ENCODE measurements around the gene FAM83F. TPM values are rescaled to one million over a fixed set of nuclear protein-coding genes. Genes with fewer than 3 reads are reported as not detected.
"Not testable (repeated sequence)": the region's sequence is repeated elsewhere in the genome, so short reads cannot be mapped to it uniquely, and the experiment has no call there.

FAM83F gene
- polyA plus RNA-seq, 1 donor (not counting 4 experiments of a cell fraction or from before 2014, with no cell fraction given): 22.8 TPM

DNA sequence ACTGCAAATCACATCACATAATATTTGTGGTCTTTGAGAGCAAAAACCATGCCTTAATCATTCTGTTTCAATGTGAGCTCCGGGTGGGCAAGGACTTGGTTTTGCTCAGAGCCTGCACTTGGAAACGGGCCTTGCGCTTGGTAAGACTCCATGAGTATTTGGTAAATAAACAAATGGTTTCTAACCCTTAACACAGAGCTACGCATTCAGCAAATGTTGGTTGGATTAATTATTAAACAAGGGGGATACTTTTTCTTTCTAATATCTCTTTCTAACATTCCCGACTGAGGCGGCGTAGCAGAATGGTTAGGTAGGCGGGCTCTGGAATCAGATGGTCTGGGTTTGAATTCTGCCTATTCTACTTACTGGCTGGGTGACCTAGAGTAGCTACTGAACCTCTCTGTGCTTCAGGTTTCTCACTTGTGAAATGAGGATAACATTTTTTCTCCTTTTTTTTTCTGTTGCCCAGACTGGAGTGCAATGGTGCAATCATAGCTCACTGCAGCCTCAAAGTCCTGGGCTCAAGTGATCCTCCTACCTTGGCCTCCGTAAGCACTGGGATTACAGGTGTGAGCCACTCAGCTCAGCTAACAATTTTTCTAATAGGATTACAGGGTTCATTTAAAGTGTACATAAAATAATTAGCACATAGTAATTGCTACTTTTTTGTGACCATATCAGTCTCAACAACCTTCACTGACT, 3.4 kb upstream of the FAM83F start:
- TF ChIP-seq EZH2 (IDR thresholded peaks at IDR 0.05; ENCODE audit: low read length): no peak
- TF ChIP-seq, protein P1, sequence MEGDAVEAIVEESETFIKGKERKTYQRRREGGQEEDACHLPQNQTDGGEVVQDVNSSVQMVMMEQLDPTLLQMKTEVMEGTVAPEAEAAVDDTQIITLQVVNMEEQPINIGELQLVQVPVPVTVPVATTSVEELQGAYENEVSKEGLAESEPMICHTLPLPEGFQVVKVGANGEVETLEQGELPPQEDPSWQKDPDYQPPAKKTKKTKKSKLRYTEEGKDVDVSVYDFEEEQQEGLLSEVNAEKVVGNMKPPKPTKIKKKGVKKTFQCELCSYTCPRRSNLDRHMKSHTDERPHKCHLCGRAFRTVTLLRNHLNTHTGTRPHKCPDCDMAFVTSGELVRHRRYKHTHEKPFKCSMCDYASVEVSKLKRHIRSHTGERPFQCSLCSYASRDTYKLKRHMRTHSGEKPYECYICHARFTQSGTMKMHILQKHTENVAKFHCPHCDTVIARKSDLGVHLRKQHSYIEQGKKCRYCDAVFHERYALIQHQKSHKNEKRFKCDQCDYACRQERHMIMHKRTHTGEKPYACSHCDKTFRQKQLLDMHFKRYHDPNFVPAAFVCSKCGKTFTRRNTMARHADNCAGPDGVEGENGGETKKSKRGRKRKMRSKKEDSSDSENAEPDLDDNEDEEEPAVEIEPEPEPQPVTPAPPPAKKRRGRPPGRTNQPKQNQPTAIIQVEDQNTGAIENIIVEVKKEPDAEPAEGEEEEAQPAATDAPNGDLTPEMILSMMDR (optimal IDR thresholded peaks at IDR 0.05 in 1 of 3, IDR thresholded peaks at IDR 0.05 in 1 of 3, conservative IDR thresholded peaks at IDR 0.05 in 1 of 3; ENCODE audit: extremely low read depth in 1 of 3, insufficient read depth in 2 of 3, low read length in 3 of 3): no peak
- dilution Hi-C loops (cut with MboI; ENCODE audit: extremely low pct_ligation_motif_present, low sequenced_read_pairs): no loop called here
- DNase-seq (ENCODE audit: low read depth, low spot score): no peak
- no peaks in the 10 kb centered on the region for H4K20me1 ChIP-seq (ENCODE audit: control insufficient read depth, extremely low read depth, insufficient read depth, low read length)
- H3K9me3 ChIP-seq (ENCODE audit: control insufficient read depth, low read depth, low read length): no peaks in the 10 kb centered on the region
- no peaks in the 10 kb centered on the region for H3K36me3 ChIP-seq (ENCODE audit: control insufficient read depth in 2 of 2, extremely low read depth in 1 of 2, insufficient read depth in 2 of 2, low read length in 2 of 2)
- no peak overlapping the region for H3K9ac ChIP-seq (ENCODE audit: control insufficient read depth, extremely low read depth, insufficient read depth, low read length)
- peaks cover 4% of the 10 kb centered on the region for H3K27me3 ChIP-seq (ENCODE audit: control insufficient read depth, extremely low read depth, insufficient read depth, low read length)
- no peak overlapping the region for H3K4me2 ChIP-seq (ENCODE audit: control insufficient read depth, extremely low read depth, insufficient read depth, low read depth, low read length)
- H3K9me1 ChIP-seq (ENCODE audit: control insufficient read depth, extremely low read depth, insufficient read depth, low read length): no peaks in the 10 kb centered on the region
- H3K4me1 ChIP-seq (ENCODE audit: control insufficient read depth, extremely low read depth, insufficient read depth, low read length): peaks cover 18% of the 10 kb centered on the region
- no peak overlapping the region for H3K27ac ChIP-seq (ENCODE audit: control insufficient read depth, insufficient read depth, low read length)
- peaks cover 14% of the 10 kb centered on the region for H3K79me2 ChIP-seq (ENCODE audit: control insufficient read depth, insufficient read depth, low read length)
- no peak for FAIRE-seq
- no peak overlapping the region for H2AFZ ChIP-seq (ENCODE audit: control insufficient read depth, low read length)
- no peak overlapping the region for H3K4me3 ChIP-seq (ENCODE audit: control insufficient read depth in 2 of 3, extremely low read depth in 1 of 3, insufficient read depth in 2 of 3, low read depth in 1 of 3, low read length in 3 of 3)

DNA sequence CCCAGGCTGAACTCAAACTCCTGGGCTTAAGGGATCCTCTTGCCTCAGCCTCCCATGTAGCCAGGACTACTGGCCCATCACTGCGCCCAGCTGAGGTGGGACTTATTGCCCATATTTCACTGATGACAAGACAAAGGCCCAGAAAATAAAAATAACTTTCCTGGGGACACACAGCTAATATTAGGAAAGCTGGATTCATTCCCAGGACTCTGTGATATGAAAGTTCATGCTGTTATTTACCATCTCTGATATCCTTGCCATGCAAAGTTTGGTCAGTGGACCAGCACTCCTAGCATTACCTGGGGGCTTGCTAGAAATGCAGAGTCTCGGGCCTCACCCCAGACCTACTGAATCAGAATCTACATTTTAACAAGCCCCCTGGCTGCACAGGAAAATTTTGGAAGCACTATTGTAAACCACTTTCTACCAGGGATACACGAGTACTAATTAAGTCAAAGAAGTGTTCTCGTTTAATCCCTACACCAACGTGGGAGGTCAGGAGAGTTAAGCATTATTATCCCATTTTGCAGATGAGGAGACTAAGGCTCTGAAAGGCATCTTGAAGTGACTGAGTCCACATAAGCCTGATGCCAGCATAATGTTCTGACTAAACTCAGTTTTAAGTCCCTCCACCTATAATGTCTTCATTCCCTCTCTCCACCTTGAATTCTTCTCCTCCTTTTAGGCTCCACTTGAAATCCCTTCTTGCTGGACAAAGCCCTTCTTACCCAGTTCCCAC, 2.5 kb upstream of the FAM83F start:
- peaks cover 23% of the 10 kb centered on the region for H3K79me2 ChIP-seq (ENCODE audit: control insufficient read depth, insufficient read depth, low read length)
- TF ChIP-seq, protein P1 (optimal IDR thresholded peaks at IDR 0.05 in 1 of 3, IDR thresholded peaks at IDR 0.05 in 1 of 3, conservative IDR thresholded peaks at IDR 0.05 in 1 of 3; ENCODE audit: extremely low read depth in 1 of 3, insufficient read depth in 2 of 3, low read length in 3 of 3): no peak
- no peak for TF ChIP-seq EZH2 (IDR thresholded peaks at IDR 0.05; ENCODE audit: low read length)
- no peaks in the 10 kb centered on the region for H4K20me1 ChIP-seq (ENCODE audit: control insufficient read depth, extremely low read depth, insufficient read depth, low read length)
- no peak overlapping the region for H3K27ac ChIP-seq (ENCODE audit: control insufficient read depth, insufficient read depth, low read length)
- no peak overlapping the region for H3K4me3 ChIP-seq (ENCODE audit: control insufficient read depth in 2 of 3, extremely low read depth in 1 of 3, insufficient read depth in 2 of 3, low read depth in 1 of 3, low read length in 3 of 3)
- no peak overlapping the region for H2AFZ ChIP-seq (ENCODE audit: control insufficient read depth, low read length)
- dilution Hi-C loops (cut with MboI; ENCODE audit: extremely low pct_ligation_motif_present, low sequenced_read_pairs): no loop called here
- H3K9me1 ChIP-seq (ENCODE audit: control insufficient read depth, extremely low read depth, insufficient read depth, low read length): no peaks in the 10 kb centered on the region
- no peaks in the 10 kb centered on the region for H3K9me3 ChIP-seq (ENCODE audit: control insufficient read depth, low read depth, low read length)
- H3K27me3 ChIP-seq (ENCODE audit: control insufficient read depth, extremely low read depth, insufficient read depth, low read length): peaks cover 4% of the 10 kb centered on the region
- peaks cover 27% of the 10 kb centered on the region for H3K4me1 ChIP-seq (ENCODE audit: control insufficient read depth, extremely low read depth, insufficient read depth, low read length)
- no peak for FAIRE-seq
- no peak overlapping the region for H3K4me2 ChIP-seq (ENCODE audit: control insufficient read depth, extremely low read depth, insufficient read depth, low read depth, low read length)
- H3K36me3 ChIP-seq (ENCODE audit: control insufficient read depth in 2 of 2, extremely low read depth in 1 of 2, insufficient read depth in 2 of 2, low read length in 2 of 2): peaks cover 0 to under 1% of the 10 kb centered on the region in 2 experiments
- no peak overlapping the region for H3K9ac ChIP-seq (ENCODE audit: control insufficient read depth, extremely low read depth, insufficient read depth, low read length)
- no peak for DNase-seq (ENCODE audit: low read depth, low spot score)

DNA sequence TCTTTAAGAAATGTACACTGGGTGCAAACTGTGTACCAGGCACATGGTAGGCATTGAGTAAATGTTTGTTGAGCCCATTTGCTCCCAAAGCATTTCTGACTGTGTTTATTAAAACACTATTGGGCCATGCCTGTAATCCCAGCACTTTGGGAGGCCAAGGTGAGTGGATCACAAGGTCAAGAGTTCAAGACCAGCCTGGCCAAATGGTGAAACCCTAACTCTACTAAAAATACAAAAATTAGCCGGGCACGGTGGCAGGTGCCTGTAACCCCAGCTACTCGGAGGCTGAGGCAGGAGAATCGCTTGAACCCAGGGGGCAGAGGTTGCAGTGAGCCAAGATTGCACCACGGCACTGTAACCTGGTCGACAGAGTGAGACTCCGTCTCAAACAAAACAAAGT, 1.9 kb upstream of the FAM83F start:
- not testable (repeated sequence) for H3K36me3 ChIP-seq (ENCODE audit: control insufficient read depth in 2 of 2, extremely low read depth in 1 of 2, insufficient read depth in 2 of 2, low read length in 2 of 2)
- FAIRE-seq: peak; percentile 51

More for the DNA sequence above, 1.9 kb upstream of the FAM83F start:
- H3K27ac ChIP-seq (ENCODE audit: control insufficient read depth, insufficient read depth, low read length); H3K4me3 ChIP-seq (ENCODE audit: control insufficient read depth in 2 of 3, extremely low read depth in 1 of 3, insufficient read depth in 2 of 3, low read depth in 1 of 3, low read length in 3 of 3); H3K4me2 ChIP-seq (ENCODE audit: control insufficient read depth, extremely low read depth, insufficient read depth, low read depth, low read length); dilution Hi-C loops (cut with MboI; ENCODE audit: extremely low pct_ligation_motif_present, low sequenced_read_pairs); DNase-seq (ENCODE audit: low read depth, low spot score); H4K20me1 ChIP-seq (ENCODE audit: control insufficient read depth, extremely low read depth, insufficient read depth, low read length); H3K9me3 ChIP-seq (ENCODE audit: control insufficient read depth, low read depth, low read length); H2AFZ ChIP-seq (ENCODE audit: control insufficient read depth, low read length); H3K27me3 ChIP-seq (ENCODE audit: control insufficient read depth, extremely low read depth, insufficient read depth, low read length); H3K9me1 ChIP-seq (ENCODE audit: control insufficient read depth, extremely low read depth, insufficient read depth, low read length); H3K9ac ChIP-seq (ENCODE audit: control insufficient read depth, extremely low read depth, insufficient read depth, low read length): not testable (repeated sequence)
- Histone ChIP-seq H3K4me1 (ENCODE audit: control insufficient read depth, extremely low read depth, insufficient read depth, low read length) (peaks cover 33% of the 10 kb centered on the region), H3K79me2 (ENCODE audit: control insufficient read depth, insufficient read depth, low read length) (peaks cover 29% of the 10 kb centered on the region)
